ENCODE measurements around the gene FAM168B.
"Not testable (repeated sequence)": the region's sequence is repeated elsewhere in the genome, so short reads cannot be mapped to it uniquely, and the experiment has no call there.

The FAM168B gene

GRCh38 chr2:131093006-131093695, at the start of gene FAM168B:
Gene FAM168B, minus strand, starts transcription at chr2:131093460. Its CDS starts 10,814 bp downstream, at chr2:131082646.
- in situ Hi-C loops (cut with MboI; ENCODE audit: low sequenced_read_pairs) = no loop called here

GRCh38 chr2:131142849-131143248, 49.6 kb upstream of the FAM168B start:
- in situ Hi-C loops (cut with MboI; ENCODE audit: low sequenced_read_pairs) = no loop called here

DNA sequence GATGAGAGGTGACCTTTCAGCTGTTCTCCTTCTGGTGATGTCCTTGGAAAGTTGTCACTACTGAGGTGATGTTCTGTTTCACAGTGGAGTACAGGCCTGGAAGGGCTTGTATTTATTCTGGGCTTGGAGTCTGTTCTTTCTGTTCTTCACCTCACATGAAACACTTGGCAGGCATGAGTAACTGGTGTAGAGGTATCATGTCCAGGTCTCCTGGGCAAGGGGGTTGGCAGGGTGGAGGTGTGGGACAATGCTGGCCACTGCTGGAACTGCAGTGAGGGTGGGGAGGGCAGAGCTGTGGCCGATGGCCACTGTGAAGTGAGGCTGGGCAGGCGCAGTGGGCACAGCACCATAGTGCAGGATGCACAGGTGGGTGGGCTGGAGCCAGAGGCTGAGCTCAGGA, 47.3 kb upstream of the FAM168B start:
- in situ Hi-C loops (cut with MboI; ENCODE audit: low sequenced_read_pairs) = no loop called here

GRCh38 chr2:131132729-131133128, 39.5 kb upstream of the FAM168B start:
- in situ Hi-C loops (cut with MboI; ENCODE audit: low sequenced_read_pairs) = no loop called here

GRCh38 chr2:131130298-131130596, 37.0 kb upstream of the FAM168B start:
- in situ Hi-C loops (cut with MboI; ENCODE audit: low sequenced_read_pairs) = no loop called here

- in situ Hi-C loops (cut with MboI; ENCODE audit: low sequenced_read_pairs) = no loop called here
Observed at GRCh38 chr2:131127981-131128380, 34.7 kb upstream of the FAM168B start.

DNA sequence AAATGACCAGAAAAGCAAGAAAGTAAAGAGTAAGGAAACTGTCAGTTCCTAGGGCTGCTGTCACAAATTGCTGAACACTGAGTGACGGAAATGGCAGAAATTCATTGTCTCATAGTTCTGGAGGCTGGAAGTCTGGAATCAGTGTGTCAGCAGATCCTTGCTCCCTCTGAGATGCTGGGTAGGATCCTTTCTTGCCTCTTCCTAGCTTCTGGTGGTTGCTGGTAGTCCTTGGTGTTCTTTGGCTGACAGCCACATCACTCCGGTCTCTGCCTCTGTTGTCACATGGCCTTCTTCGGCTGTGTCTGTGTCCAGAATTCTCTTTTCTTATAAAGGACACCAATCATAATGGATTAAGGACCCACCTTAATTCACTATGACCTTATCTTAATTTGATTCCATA, 33.8 kb upstream of the FAM168B start:
- in situ Hi-C loops (cut with MboI; ENCODE audit: low sequenced_read_pairs) = no loop called here

- in situ Hi-C loops (cut with MboI; ENCODE audit: low sequenced_read_pairs) = no loop called here
Observed at GRCh38 chr2:131126436-131126835, 33.2 kb upstream of the FAM168B start.

DNA sequence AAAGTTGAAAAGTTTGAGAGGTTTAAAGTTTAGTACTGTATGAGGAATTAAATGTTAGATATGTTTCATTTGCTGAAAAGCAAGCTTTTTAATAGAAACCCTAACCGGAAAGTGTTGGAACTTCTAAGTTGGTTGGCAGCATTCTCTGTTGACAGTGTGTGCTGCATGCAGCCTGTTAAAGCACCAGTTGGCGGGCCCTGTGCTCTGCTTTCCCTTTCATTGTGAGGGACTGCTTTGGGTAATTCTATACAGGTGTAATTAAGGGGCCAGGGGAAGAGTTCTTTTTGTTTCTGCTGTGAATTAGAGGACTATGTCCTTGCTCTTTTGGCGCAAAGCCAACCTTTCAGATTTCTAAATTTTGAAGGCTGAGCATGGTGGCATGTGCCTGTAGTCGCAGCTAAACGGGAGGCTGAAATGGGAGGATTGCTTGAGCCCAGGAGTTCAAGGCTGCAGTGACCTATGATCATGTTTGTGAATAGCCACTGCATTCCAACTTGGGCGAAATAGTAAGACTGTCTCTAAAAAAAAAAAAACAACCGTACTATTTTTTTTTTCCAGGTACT, 32.0 kb upstream of the FAM168B start:
- in situ Hi-C loops (cut with MboI; ENCODE audit: low sequenced_read_pairs) = no loop called here

GRCh38 chr2:131123192-131123591, 29.9 kb upstream of the FAM168B start:
- in situ Hi-C loops (cut with MboI; ENCODE audit: low sequenced_read_pairs) = no loop called here

DNA sequence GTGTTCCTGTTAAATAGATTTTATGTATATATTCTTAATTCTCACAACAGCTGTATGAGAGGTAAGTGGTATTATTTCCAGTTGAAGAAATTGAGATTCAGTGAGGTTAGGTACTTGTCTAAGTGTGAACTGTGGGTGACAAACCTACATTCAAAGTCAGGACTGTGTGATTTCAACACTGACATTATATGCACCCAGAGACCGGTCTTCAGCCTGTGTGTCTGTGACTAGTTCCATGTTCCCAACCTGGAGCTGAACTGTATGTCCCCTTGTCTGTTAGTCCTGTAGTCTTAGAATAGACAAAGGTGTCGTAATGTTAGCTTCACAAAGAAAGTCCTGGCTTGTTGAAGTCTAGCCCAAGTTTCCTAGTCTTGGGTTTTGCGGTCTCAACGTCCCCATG, 29.2 kb upstream of the FAM168B start:
- in situ Hi-C loops (cut with MboI; ENCODE audit: low sequenced_read_pairs) = no loop called here

GRCh38 chr2:131121464-131121863, 28.2 kb upstream of the FAM168B start:
- in situ Hi-C loops (cut with MboI; ENCODE audit: low sequenced_read_pairs) = no loop called here

DNA sequence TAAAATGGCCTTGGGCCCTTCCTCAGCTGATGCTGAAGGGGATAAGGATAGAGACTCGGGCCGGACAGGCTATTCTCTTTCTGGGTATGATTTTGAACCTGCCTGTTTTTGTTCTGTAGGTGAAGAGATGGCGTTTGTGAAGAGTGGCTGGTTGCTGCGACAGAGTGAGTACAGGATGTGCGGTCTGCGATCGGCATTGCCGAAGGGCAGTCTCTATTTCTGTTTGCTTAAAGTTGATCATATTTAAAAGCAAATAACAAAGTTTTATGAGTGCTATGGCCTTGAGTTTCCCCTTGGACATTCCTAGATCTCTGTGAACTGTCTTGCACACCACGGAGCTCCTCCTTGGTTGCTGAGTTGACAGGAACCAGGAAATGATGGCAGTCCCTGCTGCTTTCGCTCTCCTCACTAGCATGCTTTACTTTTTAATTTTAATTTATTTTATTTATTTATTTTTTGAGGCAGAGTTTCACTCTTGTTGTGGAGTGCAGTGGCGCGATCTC, 27.6 kb upstream of the FAM168B start:
- in situ Hi-C loops (cut with MboI; ENCODE audit: low sequenced_read_pairs) = no loop called here

- in situ Hi-C loops (cut with MboI; ENCODE audit: low sequenced_read_pairs) = no loop called here
Observed at GRCh38 chr2:131115752-131116151, 22.5 kb upstream of the FAM168B start.

DNA sequence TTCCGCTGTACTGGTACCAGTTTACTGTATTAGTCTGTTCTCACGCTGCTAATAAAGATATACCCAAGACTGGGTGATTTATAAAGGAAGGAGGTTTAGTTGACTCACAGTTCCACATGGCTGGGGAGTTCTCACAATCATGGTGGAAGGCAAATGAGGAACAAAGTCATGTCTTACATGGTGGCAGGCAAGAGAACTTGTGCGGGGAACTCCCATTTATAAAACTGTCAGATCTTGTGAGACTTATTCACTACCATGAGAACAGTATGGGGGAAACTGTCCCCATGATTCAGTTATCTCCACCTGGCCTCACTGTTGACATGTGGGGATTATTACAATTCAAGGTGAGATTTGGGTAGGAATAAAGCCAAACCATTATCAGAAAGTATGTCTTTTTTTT, 21.7 kb upstream of the FAM168B start:
- in situ Hi-C loops (cut with MboI; ENCODE audit: low sequenced_read_pairs) = not testable (repeated sequence)

DNA sequence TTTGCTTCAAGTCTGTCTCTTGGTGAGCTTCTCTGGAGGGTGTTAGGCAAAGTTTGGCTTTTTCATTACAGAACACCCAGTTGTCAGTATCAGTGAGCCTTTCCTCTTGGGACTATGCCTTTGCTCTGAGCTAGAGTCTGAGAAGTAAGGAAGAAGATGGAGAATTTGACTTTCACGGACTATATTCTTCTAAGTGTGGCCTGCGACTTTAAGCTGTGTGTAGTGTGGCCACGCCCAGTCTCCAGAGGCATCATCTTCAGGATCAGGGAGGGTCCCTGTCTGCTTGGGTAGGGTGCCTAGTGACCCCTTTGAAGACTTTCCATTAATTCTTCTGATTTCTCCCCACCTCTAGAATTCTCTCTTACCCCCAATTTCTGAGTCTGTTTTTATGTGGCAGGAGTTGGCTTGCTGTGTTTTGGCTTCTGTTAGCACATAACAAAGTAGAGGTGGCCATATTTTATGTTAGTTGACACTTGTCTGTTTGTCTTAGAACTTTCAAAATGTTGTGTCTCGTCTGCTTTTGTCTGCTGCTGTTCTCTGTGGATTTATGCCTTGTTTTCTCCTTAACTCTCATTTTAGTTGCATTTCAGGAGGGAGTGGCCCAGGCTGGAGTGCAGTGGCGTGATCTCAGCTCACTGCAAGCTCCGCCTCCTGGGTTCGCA, 20.4 kb upstream of the FAM168B start:
- in situ Hi-C loops (cut with MboI; ENCODE audit: low sequenced_read_pairs) = no loop called here

GRCh38 chr2:131112529-131112928, 19.3 kb upstream of the FAM168B start:
- in situ Hi-C loops (cut with MboI; ENCODE audit: low sequenced_read_pairs) = no loop called here

DNA sequence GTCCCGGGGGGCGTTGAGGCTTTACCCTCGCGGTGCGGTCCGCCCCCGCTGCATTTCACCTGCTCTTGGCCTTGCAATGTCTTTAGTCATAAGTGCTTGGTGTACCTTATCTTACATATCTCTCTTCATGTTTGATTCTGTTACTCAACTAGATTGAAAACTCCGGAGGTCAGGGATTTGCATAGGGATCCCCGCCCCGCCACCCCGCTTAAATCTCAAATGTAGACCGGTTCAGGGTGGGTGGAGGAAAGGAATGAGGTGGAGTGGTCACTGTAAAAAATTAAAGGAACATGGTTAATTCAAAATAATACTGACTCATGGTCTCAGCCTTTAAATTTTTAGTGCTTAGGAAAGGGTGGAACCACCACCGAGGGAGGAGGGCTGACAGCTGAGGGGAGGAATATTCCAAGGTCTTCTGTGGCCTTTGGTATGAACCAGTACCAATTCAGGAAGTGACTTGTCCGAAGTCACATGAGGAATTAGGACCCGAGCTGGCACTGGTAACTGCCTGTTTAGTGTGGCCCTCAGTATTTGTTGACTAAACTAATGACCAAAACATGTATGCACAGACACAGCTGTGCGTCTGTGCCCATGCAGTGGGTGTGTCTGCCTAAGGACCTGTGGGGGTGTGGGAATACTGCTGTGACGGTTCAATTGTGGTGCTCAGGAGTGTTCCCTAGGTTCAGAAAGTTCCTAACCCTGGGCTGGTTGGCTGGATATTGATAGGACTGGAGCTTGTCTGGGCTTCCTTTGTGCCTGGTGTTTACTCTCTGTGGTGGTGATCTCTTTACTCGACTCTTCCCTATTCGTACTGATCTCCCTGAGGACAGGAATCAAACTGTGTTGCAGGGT, 12.9 kb upstream of the FAM168B start:
- in situ Hi-C loops (cut with MboI; ENCODE audit: low sequenced_read_pairs) = no loop called here

- in situ Hi-C loops (cut with MboI; ENCODE audit: low sequenced_read_pairs) = no loop called here
Observed at GRCh38 chr2:131105156-131105949, 12.1 kb upstream of the FAM168B start, which contains the start of gene PLEKHB2. Gene PLEKHB2, plus strand, starts transcription at chr2:131105336. Its CDS starts 15,606 bp downstream, at chr2:131120942.

DNA sequence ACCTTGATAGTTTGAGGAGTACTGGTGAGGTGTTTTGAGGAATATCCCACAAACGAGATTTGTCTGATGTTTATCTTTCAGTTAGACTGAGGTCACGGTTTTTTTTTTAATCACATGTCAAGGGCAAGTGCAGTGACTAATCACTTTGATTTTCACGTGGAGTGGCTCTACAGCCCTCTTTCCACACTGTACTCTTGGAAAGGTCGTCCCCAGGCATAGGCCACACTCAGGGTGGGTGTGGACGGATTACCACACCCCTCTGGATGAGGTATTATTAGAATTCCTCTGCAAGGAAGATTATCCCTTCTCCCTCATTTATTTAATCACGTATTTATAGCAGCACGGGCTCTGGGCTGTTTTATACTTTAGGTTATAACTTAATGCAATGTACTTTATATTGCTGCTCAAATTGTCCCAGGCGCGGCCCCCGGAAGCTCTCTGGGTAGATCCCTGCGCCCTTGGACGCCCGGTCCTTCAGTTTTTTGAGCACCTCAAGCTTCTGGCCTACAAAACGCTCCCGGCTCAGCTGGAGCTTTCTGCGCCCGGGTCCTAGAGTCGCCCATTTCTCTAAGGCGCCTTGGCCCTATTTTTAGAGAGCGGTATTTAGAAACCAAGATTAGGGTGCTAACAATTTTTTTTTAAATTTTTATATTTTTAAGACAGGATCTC, 11.4 kb upstream of the FAM168B start:
- in situ Hi-C loops (cut with MboI; ENCODE audit: low sequenced_read_pairs) = no loop called here
